HG02571 (cell line): ENCODE data around the gene CHEK1.

Experiments
- ATAC-seq: cut with Tn5 transposase; IDR thresholded peaks from one replicate; pipeline ENCODE4 v1.9.1; 2021; ENCODE audit warnings: mild to moderate bottlenecking, moderate library complexity; ENCODE audit not compliant: unreplicated experiment

The CHEK1 gene

DNA sequence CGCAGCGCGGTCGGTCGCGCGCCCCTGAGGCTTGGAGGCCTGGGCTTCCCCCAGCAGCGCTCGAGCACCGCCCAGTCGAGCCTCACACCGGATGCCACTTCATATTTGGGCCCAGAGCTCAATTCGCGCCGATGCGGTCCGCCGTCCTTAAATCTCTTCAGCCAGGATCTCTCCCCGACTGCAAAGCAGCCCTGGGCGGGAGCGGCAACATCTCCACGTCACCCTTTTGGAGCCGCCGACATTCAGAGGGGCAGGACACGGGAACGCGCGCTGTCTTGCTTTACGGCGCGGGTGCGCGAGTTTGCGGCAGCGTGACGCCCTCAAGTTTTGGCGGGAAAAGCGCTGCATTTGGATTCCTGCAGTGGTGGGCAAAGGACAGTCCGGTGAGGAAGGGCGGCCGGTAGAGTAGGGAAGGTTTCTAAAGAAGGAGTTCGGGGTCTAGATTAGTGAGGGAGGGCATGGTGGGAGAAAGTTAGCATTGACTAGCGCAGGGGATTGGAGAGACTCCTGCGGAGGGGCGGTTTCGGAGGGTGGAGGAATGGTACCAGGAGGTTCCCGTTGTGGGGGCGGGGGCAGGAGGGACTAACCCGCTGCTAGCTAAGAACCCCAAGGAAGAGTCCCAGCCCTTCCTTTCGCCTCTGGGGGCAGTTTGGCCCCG, 796 bp downstream of the CHEK1 start:
- peak; percentile 90 for ATAC-seq

DNA sequence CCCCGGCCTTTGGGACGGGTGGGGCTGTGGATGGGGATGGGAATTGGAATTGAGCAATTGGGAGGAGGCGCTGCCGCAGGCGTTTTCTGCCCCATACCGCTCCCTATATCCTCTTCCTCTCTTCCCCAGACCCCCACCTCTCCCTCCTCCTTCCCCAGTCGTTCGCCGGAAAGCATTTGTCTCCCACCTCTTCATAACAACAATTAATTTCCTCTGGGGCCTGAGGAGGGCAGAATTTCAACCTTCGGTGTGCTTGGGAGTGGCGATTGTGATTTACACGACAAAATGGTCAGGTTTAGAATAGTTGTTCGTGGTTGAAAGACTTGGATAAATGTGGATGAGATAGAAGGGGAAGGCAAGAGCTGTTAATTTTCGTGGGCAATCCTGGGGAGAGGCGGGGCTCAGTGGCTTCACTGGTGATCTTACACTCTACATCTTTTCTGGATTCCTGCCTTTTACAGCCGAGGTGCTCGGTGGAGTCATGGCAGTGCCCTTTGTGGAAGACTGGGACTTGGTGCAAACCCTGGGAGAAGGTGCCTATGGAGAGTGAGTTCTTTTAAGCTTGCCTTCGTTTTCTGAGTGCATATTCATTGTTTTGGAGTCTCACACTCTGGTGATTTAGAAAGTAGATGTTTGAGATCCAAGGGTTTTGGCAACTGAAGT, 1.5 kb downstream of the CHEK1 start:
- peak; percentile 22 for ATAC-seq

DNA sequence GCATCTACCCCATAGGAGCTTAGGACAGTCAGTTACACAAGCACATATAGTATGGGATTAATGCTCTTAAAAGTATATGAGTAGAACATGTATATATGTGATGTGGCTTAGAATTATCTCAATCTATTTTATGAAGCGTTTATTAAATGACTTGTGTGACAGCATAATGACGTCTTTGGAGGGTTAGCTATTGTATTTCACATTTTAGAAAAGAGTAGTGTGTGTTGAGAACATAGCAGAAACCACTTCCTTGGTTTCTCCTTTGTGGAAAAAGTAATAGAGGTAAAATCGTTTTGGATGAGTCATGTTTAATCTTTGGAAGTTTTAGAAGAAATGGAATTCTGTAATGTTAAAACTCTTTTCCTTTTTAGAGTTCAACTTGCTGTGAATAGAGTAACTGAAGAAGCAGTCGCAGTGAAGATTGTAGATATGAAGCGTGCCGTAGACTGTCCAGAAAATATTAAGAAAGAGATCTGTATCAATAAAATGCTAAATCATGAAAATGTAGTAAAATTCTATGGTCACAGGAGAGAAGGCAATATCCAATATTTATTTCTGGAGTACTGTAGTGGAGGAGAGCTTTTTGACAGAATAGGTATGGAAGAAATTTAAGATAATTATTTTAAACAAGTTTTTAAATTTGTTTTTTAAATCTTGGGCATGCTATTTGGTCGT, 2.4 kb downstream of the CHEK1 start:
- no peak for ATAC-seq

DNA sequence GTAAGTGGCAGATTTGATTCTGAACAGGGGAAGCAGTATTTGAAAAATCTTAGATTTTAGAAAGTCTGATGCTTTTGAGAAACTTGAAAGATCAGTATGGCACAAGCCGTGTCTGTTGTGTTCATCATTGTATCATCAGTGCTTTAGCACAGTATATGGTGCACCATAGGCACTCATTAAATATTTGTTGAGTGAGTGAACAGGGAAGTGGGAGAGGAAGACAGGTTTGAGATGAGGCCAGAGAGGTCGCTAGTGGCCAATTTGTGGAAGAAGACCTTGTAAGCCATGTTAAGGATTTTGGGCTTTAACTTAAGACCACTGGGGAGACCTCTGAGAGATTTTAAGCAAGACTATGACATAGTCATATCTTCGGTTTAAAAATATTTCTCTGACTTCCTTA, 12.9 kb downstream of the CHEK1 start:
- ATAC-seq: no peak

DNA sequence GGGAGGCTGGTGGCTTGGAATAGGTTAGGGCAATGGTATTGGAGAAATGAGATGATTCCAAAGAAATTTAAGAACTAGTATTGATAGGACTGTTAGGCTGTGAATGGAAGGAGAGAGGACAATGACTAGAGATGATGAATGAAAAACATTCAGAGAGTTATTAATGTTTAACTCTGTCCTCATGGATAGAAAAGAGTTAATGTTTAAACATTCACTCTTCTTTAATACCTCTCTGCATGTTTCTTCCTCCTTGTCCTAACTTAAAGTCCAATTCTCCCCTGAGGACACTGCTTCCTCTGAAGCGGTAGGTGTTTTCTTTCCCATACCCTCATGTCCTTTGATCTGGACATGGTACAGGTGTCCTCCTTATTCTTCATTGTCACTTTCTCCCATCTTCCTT, 13.4 kb downstream of the CHEK1 start:
- ATAC-seq: no peak

- ATAC-seq: no peak
Measured at GRCh38 chr11:125645871-125646270, 20.9 kb downstream of the CHEK1 start.

DNA sequence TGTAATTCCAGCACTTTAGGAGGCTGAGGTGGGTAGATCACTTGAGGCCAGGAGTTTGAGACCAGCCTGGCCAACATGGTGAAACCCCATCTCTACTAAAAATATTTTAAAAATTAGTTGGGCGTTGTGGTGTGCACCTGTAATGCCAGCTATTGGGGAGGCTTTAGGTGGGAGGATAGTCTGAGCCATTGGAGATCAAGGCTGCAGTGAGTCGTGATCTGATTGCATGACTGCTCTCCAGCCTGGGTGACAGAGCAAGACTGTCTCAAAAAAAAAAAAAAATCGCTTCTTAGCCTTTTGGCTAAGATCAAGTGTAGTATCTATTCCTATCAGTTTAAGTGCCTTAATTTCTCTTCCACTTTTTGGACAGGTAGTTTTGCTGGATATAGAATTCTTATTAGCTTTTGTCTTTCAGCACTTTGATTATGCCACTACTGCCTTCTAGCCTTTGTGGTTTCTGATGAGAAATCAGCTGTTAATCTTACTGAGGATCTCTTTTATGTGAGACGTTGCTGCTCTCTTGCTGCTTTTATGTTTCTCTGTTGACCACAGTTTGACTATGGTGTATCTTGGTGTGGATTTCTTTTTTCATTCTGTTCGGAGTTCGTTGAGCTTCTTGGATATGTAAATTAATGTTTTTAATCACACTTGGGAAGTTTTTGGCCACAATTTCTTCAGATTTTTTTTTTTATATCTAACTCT, 24.7 kb downstream of the CHEK1 start:
- no peak for ATAC-seq

DNA sequence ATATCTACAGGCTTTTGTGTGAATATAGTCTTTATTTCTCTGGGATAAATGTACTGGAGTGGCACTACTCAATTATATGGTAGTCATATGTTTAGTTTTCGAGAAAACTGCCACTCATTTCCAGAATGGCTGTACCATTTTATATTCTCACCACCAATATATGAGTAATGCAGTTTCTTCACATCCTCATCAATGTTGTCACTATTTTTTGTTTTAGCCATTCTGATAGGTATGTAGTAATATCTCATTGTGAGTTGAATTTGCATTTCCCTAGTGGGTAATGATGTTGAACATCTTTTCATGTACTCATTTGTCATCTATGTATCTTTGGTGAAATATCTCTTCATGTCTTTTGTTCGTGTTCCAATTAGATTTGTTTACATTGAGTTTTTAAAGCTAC, 37.7 kb downstream of the CHEK1 start:
- no peak for ATAC-seq

DNA sequence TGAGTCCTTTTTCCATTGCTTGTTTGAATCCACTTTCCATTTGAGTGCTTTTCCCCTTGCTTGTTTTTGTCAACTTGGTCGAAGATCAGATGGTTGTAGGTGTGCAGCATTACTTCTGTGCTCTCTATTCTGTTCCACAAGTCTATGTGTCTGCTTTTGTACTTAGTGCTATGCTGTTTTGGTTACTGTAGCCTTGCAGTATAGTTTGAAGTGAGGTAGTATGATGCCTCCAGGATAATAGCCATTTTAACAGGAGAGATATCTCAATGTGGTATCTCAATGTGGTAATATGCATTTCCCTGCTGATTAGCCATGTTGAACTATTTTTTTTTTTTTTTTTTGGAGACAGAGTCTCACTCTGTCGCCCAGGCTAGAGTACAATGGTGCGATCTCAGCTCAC, 38.9 kb downstream of the CHEK1 start:
- ATAC-seq: no peak

GRCh38 chr11:125667151-125667550, 42.2 kb downstream of the CHEK1 start:
- ATAC-seq: no peak

GRCh38 chr11:125670172-125670571, 45.2 kb downstream of the CHEK1 start:
- ATAC-seq: no peak

- no peak for ATAC-seq
Measured at GRCh38 chr11:125671561-125671960, 46.6 kb downstream of the CHEK1 start.

GRCh38 chr11:125674210-125674609, 49.2 kb downstream of the CHEK1 start:
- ATAC-seq: no peak

DNA sequence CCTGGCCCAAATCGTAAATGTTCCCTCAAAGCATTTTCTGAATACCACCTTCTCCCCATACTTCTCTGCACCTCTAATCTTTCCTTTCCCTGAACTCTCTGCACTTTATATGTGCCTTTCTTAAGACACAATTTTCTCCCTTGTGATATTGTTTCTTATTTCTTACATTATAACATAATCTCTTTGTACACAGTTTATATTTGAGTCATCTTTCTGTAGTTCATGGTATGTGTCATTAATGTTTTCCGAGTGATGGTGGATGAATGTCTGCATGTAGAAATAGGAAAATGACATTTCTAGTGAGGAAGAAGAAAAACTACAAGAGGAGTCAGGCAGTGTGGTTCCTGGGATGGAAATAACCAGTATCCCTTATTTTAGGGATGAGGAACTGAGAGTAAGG, 50.2 kb downstream of the CHEK1 start:
- ATAC-seq: no peak

DNA sequence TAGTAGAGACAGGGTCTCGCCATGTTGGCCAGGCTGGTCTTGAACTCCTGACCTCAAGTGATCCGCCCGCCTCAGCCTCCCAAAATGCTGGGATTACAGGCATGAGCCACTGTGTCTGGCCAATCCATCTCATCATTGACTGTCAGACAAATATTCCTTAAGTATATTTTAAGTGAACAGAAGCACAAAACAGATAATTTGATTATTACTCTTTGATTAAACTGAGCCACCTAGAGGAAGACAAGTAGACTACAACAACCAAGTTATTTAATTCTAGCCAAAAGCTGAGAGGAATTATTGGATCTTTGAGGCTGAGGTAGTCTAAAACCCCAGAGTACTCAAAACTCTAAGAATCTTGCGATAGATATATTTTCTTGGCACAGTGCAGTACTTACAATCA, 54.4 kb downstream of the CHEK1 start:
- ATAC-seq: no peak

- ATAC-seq: no peak
Measured at GRCh38 chr11:125679837-125680236, 54.9 kb downstream of the CHEK1 start.

- no peak for ATAC-seq
Measured at GRCh38 chr11:125680747-125681146, 55.8 kb downstream of the CHEK1 start, which contains the start of gene ACRV1. ACRV1 (minus strand) TSS chr11:125680847; CDS start chr11:125680780, 67 bp downstream.

- ATAC-seq: no peak
Measured at GRCh38 chr11:125685228-125685627, 60.3 kb downstream of the CHEK1 start.

DNA sequence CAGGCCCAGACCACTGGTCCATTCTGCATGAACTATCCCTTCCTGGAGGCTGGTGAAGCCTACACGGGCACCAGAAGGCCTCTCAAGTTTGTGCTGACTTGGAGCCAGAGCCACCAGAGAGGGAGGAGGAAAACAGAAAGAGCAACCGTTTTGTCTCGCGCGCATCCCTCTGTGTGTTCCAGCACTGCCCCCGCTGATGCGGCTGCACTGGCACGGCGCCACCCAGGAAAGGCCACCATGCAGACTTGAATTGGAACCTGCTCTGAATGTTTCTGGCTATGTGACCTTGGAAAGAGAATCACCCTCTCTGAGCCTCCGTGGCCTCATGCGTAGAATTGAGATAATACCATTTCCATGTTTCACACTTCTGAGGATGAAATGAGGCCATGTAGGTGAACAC, 63.1 kb downstream of the CHEK1 start:
- no peak for ATAC-seq

- no peak for ATAC-seq
Measured at GRCh38 chr11:125688632-125689031, 63.7 kb downstream of the CHEK1 start.

DNA sequence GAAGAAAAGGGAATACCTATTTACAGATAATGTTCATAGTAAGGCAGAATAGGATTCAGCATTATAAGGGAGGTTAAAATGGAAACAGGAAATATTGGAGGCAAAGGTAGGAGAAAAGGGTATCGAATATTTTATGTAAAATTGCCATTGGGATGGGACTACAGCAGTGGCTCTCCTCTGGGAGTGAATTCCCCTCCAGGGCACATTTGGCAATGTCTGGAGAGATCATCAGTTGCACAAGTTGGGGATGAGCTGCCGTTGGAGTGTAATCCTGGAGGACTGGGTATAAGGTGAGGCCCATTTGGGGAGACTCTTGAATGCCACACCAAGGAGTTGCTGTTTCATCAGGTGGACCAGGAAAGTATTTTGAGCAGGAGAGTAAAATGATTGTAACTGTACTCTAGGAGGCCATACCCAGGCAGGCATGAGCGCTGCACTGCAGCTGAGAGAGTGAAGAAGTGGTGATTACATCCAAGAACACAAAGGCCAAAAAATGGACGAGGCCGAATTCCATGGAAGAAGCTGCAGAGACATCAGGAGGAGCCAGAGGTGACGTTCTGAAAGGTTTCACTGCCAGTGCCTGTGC, 64.4 kb downstream of the CHEK1 start:
- no peak for ATAC-seq
